Lung (tissue), 16 donors: Measurements from ENCODE around the gene SMIM29. TPM values are rescaled to one million over a fixed set of nuclear protein-coding genes. Genes with fewer than 3 reads are reported as not detected.

Experiments
- ATAC-seq: fragments of 200-7000 bp; cut with Tn5 transposase; one replicate; pipeline ENCODE4 v1.9.1; 2020; ENCODE audit warnings: moderate number of reproducible peaks; ENCODE audit not compliant: insufficient read depth, low FRiP score
- DNase-seq, 3 donors: peaks; one replicate each; pipeline ENCODE4 v3.0.0-alpha.2; 2013 to 2017
- H3K27ac ChIP-seq, 2 donors: one replicate each; pipeline ENCODE4 v1.5.1; 2013; ENCODE audit warnings: mild to moderate bottlenecking in 2 of 2, moderate library complexity in 2 of 2, control low read depth in 1 of 2, inconsistent platforms in 1 of 2, low read depth in 1 of 2, low read length in 1 of 2
- H3K27me3 ChIP-seq, 3 donors: one replicate each; pipeline ENCODE4 v1.5.1; 2013; ENCODE audit warnings: low read length in 2 of 3; ENCODE audit not compliant: control insufficient read depth in 3 of 3, insufficient read depth in 3 of 3
- H3K36me3 ChIP-seq, 4 donors: one replicate each; pipeline ENCODE4 v1.5.1; 2013; ENCODE audit warnings: low read length in 4 of 4, mild to moderate bottlenecking in 1 of 4, moderate library complexity in 1 of 4; ENCODE audit not compliant: control insufficient read depth in 4 of 4, insufficient read depth in 4 of 4
- H3K4me1 ChIP-seq, 5 donors: one replicate each; pipeline ENCODE4 v1.5.1; 2013; ENCODE audit warnings: low read length in 5 of 5, mild to moderate bottlenecking in 2 of 5, moderate library complexity in 1 of 5; ENCODE audit not compliant: control insufficient read depth in 5 of 5, insufficient read depth in 5 of 5
- H3K4me3 ChIP-seq: one replicate; pipeline ENCODE4 v1.5.1; 2013; ENCODE audit warnings: mild to moderate bottlenecking, control low read depth, moderate library complexity
- H3K9ac ChIP-seq, 2 donors: one replicate each; pipeline ENCODE4 v1.5.1; 2013; ENCODE audit warnings: low read length in 2 of 2, control low read depth in 1 of 2; ENCODE audit not compliant: insufficient read depth in 1 of 2
- H3K9me3 ChIP-seq, 4 donors: one replicate each; pipeline ENCODE4 v1.5.1; 2013; ENCODE audit warnings: low read length in 3 of 4, mild to moderate bottlenecking in 1 of 4, moderate library complexity in 1 of 4; ENCODE audit not compliant: control insufficient read depth in 4 of 4, insufficient read depth in 3 of 4
- WGBS, 2 donors: extraction: QIAGEN DNeasy Blood & Tissue Kit; methylation state at CpG; one replicate each; pipeline ENCODE4 v1.1.7; 2013; 5-methylcytosine and 5-hydroxymethylcytosine counted together
- long read RNA-seq, 5 donors: transcript quantifications; one replicate each; lab custom pipeline, GENCODE V29; 2026
- polyA plus RNA-seq, 2 donors: library from polyadenylated mRNA; stranded (reverse); fragments of 200-250 nt; gene quantifications; one replicate each; pipeline ENCODE4 v1.2.1, GENCODE V29; 2013
- total RNA-seq, 2 donors: library from RNA; depleted of rRNA in 1 of 2; stranded (reverse); fragments of >200 nt in 1 of 2; gene quantifications; one replicate each; pipeline ENCODE4 v1.2.1, GENCODE V29; 2014 to 2021
- TF ChIP-seq, protein P1 (sequence below): IDR thresholded peaks from 2 replicates; pipeline ENCODE4 v1.5.1; 2012; ENCODE audit warnings: mild to moderate bottlenecking; ENCODE audit errors: control extremely low read depth, extremely low read depth
- donor health status: control.
- donor health status: control.
- donor health status: Bipolar disorder and iron deficiency.
- donor health status: healthy.
- donor health status: DM: yes; HTN: yes; CAD: no.

SMIM29 gene
- total RNA-seq (10 to 100 TPM in 1 of 2 donors, 1 to 10 TPM in 1; 8.5 to 44.6 TPM), polyA plus RNA-seq (100 to 1,000 TPM in 1 of 2 donors, 10 to 100 TPM in 1; 71.9 to 122 TPM)
- long read RNA-seq, donor 1, transcript SMIM29-205 (5 exons, 1,297 nt), result major isoform, 10 of 21 reads
- long read RNA-seq, donor 1, partial matches to known transcripts, result 9 of 21 reads
- long read RNA-seq, donor 1, other reads (novel, unspliced or antisense), result 0 of 21 reads
- long read RNA-seq, donor 2, transcript SMIM29-205 (5 exons, 1,297 nt), result major isoform, 6 of 7 reads
- long read RNA-seq, donor 2, partial matches to known transcripts, result 0 of 7 reads
- long read RNA-seq, donor 2, other reads (novel, unspliced or antisense), result 0 of 7 reads
- long read RNA-seq, donor 3, partial matches to known transcripts, result 0 of 9 reads
- long read RNA-seq, donor 3, other reads (novel, unspliced or antisense), result 0 of 9 reads
- long read RNA-seq, donor 4, partial matches to known transcripts, result 0 of 2 reads
- long read RNA-seq, donor 4, other reads (novel, unspliced or antisense), result 0 of 2 reads
- long read RNA-seq, donor 5, transcript SMIM29-205 (5 exons, 1,297 nt), result major isoform, 9 of 12 reads
- long read RNA-seq, donor 5, partial matches to known transcripts, result 0 of 12 reads
- long read RNA-seq, donor 5, other reads (novel, unspliced or antisense), result 0 of 12 reads

DNA sequence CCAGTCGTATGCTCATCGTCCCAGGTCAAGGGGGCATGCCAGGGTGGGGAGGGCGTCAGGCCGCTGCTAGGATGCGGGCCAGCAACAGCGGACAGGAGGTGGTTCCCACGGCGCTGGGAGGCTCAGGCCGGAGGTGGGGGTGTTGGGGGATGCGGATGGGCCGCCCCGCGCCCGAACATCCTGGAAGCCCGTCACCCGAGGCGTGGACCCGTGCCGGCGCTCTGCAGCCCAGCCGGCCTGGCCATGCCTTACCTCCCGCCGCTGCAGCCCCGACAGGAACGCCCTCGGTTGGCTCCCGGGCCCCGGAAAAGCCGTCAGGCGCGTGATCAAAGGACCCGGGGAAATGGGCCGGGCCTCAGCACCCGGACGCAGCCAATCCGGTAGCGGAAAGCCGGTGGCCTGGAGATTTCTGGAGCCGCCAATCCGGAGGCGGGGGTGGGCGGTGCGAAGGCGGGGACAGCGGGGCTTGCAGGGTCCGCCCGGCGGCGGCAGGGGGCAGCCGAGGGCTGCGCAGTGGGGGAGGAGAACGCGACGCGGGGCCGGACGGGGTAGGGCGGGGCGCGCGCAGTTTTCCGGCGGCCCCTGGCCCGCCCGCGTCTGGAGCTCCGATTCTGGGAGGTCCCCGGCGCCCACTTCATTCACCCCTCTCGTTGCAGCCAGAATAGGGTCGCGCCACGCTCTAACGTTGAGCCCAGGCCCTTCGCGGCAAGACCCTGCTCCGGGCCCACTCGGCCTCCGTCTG is at the start of gene SMIM29:
SMIM29 (minus strand) TSS at position 280 of the 742 bp plus-strand sequence. CDS start 1,215 bp downstream, outside the sequence.
- peak within 1 kb of the TSS; percentile 85 to 94 for H3K27ac ChIP-seq
- 0 to 1% methylated on average over 69 to 79 of the region's 79 CpGs for WGBS, 2 donors
- H3K9me3 ChIP-seq, result no peaks in the 10 kb centered on the region
- ATAC-seq (peak; percentile 95), DNase-seq (peak; percentile 96 to 98 (median 97))
- H3K4me3 ChIP-seq, result peak within 1 kb of the TSS; percentile 87
- no peaks in the 10 kb centered on the region for H3K27me3 ChIP-seq
- TF ChIP-seq, protein P1, sequence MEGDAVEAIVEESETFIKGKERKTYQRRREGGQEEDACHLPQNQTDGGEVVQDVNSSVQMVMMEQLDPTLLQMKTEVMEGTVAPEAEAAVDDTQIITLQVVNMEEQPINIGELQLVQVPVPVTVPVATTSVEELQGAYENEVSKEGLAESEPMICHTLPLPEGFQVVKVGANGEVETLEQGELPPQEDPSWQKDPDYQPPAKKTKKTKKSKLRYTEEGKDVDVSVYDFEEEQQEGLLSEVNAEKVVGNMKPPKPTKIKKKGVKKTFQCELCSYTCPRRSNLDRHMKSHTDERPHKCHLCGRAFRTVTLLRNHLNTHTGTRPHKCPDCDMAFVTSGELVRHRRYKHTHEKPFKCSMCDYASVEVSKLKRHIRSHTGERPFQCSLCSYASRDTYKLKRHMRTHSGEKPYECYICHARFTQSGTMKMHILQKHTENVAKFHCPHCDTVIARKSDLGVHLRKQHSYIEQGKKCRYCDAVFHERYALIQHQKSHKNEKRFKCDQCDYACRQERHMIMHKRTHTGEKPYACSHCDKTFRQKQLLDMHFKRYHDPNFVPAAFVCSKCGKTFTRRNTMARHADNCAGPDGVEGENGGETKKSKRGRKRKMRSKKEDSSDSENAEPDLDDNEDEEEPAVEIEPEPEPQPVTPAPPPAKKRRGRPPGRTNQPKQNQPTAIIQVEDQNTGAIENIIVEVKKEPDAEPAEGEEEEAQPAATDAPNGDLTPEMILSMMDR, result peak; percentile 83
- peak within 1 kb of the TSS; percentile 63 to 83 for H3K9ac ChIP-seq
- peaks cover 2 to 12% (median 6%) of the 10 kb centered on the region in 5 donors for H3K4me1 ChIP-seq
- peaks cover 0 to 8% (median 0%) of the 10 kb centered on the region in 4 donors for H3K36me3 ChIP-seq

DNA sequence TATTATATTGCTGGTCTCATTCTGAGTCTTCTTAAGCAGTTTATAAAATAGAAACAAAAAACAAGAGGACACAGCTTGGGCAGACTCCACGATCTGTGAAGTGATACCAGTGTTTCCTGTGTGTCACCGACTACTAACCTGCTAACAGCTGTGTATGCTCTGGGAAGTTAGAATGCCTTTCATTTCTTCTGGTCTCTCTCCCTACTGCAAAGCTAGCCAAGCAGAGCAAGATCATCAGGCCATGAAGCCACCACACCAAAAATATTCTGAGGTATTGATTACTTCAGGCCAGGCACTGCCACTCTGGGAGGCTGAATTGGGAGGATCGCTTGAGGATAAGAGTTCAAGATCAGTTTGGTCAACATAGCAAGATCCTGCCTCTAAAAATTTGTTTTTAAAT is 46.9 kb upstream of the SMIM29 start:
- Histone ChIP-seq H3K27ac (peak overlapping the region in 1 of 2 donors; percentile 18), H3K27me3 (no peaks in the 10 kb centered on the region), H3K9ac (no peak overlapping the region), H3K9me3 (no peaks in the 10 kb centered on the region), H3K36me3 (peaks cover 6 to 20% (median 14%) of the 10 kb centered on the region in 4 donors), H3K4me1 (peaks cover 0 to 15% (median 0%) of the 10 kb centered on the region in 5 donors), H3K4me3 (no peak overlapping the region)
- WGBS, 2 donors, result 41 to 62% methylated on average over 3 of the region's 3 CpGs
- TF ChIP-seq, protein P1, result no peak
- no peak for ATAC-seq
- no peak for DNase-seq

DNA sequence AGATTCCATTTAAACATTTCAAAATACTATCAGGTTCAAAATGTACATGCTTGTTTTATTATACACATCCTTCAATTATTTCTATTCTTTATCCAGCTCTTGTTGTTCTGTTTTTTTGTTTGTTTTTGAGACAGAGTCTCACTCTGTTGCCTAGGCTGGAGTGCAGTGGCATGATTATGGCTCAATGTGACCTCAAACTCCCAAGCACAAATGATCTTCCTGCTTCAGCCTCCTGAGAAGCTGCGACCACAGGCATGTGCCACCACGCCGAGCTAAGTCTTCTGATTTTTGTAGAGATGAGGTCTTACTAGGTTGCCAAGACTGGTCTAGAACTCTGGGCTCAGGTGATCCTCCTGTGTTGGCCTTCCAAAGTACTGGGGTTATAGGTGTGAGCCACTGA is 44.1 kb upstream of the SMIM29 start:
- no peak for DNase-seq
- TF ChIP-seq, protein P1, result no peak
- H3K27ac ChIP-seq, result no peak overlapping the region
- H3K9ac ChIP-seq, result no peak overlapping the region
- H3K4me1 ChIP-seq, result peaks cover 0 to 15% (median 3%) of the 10 kb centered on the region in 5 donors
- H3K36me3 ChIP-seq, result peaks cover 6 to 26% (median 16%) of the 10 kb centered on the region in 4 donors
- H3K27me3 ChIP-seq, result no peaks in the 10 kb centered on the region
- no peak for ATAC-seq
- no peak overlapping the region for H3K4me3 ChIP-seq
- H3K9me3 ChIP-seq, result no peaks in the 10 kb centered on the region
- 95 to 97% methylated on average over 3 of the region's 3 CpGs for WGBS, 2 donors
